Measurements from ENCODE around the gene MED31. TPM values are rescaled to one million over a fixed set of nuclear protein-coding genes. Genes with fewer than 3 reads are reported as not detected.
"Not testable (repeated sequence)": the region's sequence is repeated elsewhere in the genome, so short reads cannot be mapped to it uniquely, and the experiment has no call there.

The MED31 gene
- total RNA-seq, 1 donor from 2014 or later: 16.5 TPM

GRCh38 chr17:6681176-6681575 is 29.8 kb upstream of the MED31 start:
- intact Hi-C loops (cut with DNase I): no loop called here
- ATAC-seq (no peak), DNase-seq (ENCODE audit: missing footprints) (no peak)

GRCh38 chr17:6679241-6679640 is 27.8 kb upstream of the MED31 start:
- ATAC-seq (no peak), DNase-seq (ENCODE audit: missing footprints) (no peak)
- intact Hi-C loops (cut with DNase I): no loop called here

GRCh38 chr17:6677946-6678345 is 26.5 kb upstream of the MED31 start:
- DNase-seq (ENCODE audit: missing footprints) (no peak), ATAC-seq (no peak)
- intact Hi-C loops (cut with DNase I): no loop called here

- intact Hi-C loops (cut with DNase I): no loop called here
- no peak for ATAC-seq
- DNase-seq (ENCODE audit: missing footprints): no peak
These were observed 25.9 kb upstream of the MED31 start for GRCh38 chr17:6677158-6677831.

- DNase-seq (ENCODE audit: missing footprints) (no peak), ATAC-seq (no peak)
- intact Hi-C loops (cut with DNase I): no loop called here
These were observed 25.4 kb upstream of the MED31 start for GRCh38 chr17:6676802-6677157.

- ATAC-seq: no peak
- no peak for DNase-seq (ENCODE audit: missing footprints)
- intact Hi-C loops (cut with DNase I): no loop called here
These were observed 23.9 kb upstream of the MED31 start for GRCh38 chr17:6675201-6675825.

GRCh38 chr17:6674586-6674985 is 23.2 kb upstream of the MED31 start:
- DNase-seq (ENCODE audit: missing footprints) (no peak), ATAC-seq (no peak)
- intact Hi-C loops (cut with DNase I): no loop called here

- intact Hi-C loops (cut with DNase I): no loop called here
- DNase-seq (ENCODE audit: missing footprints) (no peak), ATAC-seq (no peak)
These were observed 20.0 kb upstream of the MED31 start for GRCh38 chr17:6671431-6671830.

- intact Hi-C loops (cut with DNase I): no loop called here
- DNase-seq (ENCODE audit: missing footprints): no peak
These were observed 19.6 kb upstream of the MED31 start for GRCh38 chr17:6670999-6671398.

GRCh38 chr17:6670571-6670970 is 19.2 kb upstream of the MED31 start:
- intact Hi-C loops (cut with DNase I): no loop called here
- ATAC-seq: no peak
- no peak for DNase-seq (ENCODE audit: missing footprints)

More at GRCh38 chr17:6670999-6671398, 19.6 kb upstream of the MED31 start:
- no peak for ATAC-seq

GRCh38 chr17:6669479-6670212 is 18.2 kb upstream of the MED31 start:
- DNase-seq (ENCODE audit: missing footprints) (no peak), ATAC-seq (no peak)
- intact Hi-C loops (cut with DNase I): loop anchor here (2.0 to 5.0 kb wide), 2 partner anchors 131 to 333 kb away; no protein-coding TSS in a partner anchor

GRCh38 chr17:6668727-6669425 is 17.5 kb upstream of the MED31 start:
- intact Hi-C loops (cut with DNase I): loop anchor here (2.0 to 5.0 kb wide), 2 partner anchors 132 to 333 kb away; no protein-coding TSS in a partner anchor
- ATAC-seq (no peak), DNase-seq (ENCODE audit: missing footprints) (no peak)

GRCh38 chr17:6668219-6668618 is 16.8 kb upstream of the MED31 start:
- ATAC-seq (no peak), DNase-seq (ENCODE audit: missing footprints) (no peak)
- intact Hi-C loops (cut with DNase I): loop anchor here (2.0 to 5.0 kb wide), 2 partner anchors 133 to 334 kb away; no protein-coding TSS in a partner anchor

- intact Hi-C loops (cut with DNase I): loop anchor here (5.0 kb wide), 1 partner anchor 335 kb away; no protein-coding TSS in a partner anchor
- DNase-seq (ENCODE audit: missing footprints) (no peak), ATAC-seq (no peak)
These were observed 16.1 kb upstream of the MED31 start for GRCh38 chr17:6667516-6667915.

GRCh38 chr17:6666557-6666956 is 15.2 kb upstream of the MED31 start:
- DNase-seq (ENCODE audit: missing footprints) (no peak), ATAC-seq (no peak)
- intact Hi-C loops (cut with DNase I): loop anchor here (1.0 to 5.0 kb wide), 2 partner anchors 177 to 336 kb away; no protein-coding TSS in a partner anchor

GRCh38 chr17:6666077-6666521 is 14.7 kb upstream of the MED31 start:
- ATAC-seq (peak; percentile 93), DNase-seq (ENCODE audit: missing footprints) (no peak)
- intact Hi-C loops (cut with DNase I): loop anchor here (1.0 to 5.0 kb wide), 2 partner anchors 177 to 336 kb away; no protein-coding TSS in a partner anchor

- DNase-seq (ENCODE audit: missing footprints); intact Hi-C loops (cut with DNase I); ATAC-seq: not testable (repeated sequence)
These were observed 11.8 kb upstream of the MED31 start for GRCh38 chr17:6663200-6663599.

- ATAC-seq (no peak), DNase-seq (ENCODE audit: missing footprints) (no peak)
- intact Hi-C loops (cut with DNase I): no loop called here
These were observed 10.1 kb upstream of the MED31 start for GRCh38 chr17:6661464-6661848.

Measured in Right ventricle myocardium inferior (tissue), 1 donor.